Measurements from ENCODE around the gene DNAJC5G. TPM values are rescaled to one million over a fixed set of nuclear protein-coding genes. Genes with fewer than 3 reads are reported as not detected.
A peak's percentile ranks its signal among the peaks of the same experiment; 100 is the strongest.

Gene DNAJC5G
- total and polyA plus RNA-seq, 2 donors (not counting 3 experiments of a cell fraction or from before 2014, with no cell fraction given) = 0.77 to 1.4 TPM

GRCh38 chr2:27320958-27321543 is 45.8 kb downstream of the DNAJC5G start:
- H3K27me3 ChIP-seq (ENCODE audit: control insufficient read depth in 2 of 2, insufficient read depth in 2 of 2, low read length in 2 of 2) = no peaks in the 10 kb centered on the region
- H3K27ac ChIP-seq (ENCODE audit: insufficient read depth, low read depth, low read length) = peak overlapping the region; percentile 47
- peaks cover 26% of the 10 kb centered on the region for H3K4me1 ChIP-seq (ENCODE audit: control insufficient read depth, extremely low read depth, insufficient read depth, low read length)
- BruUV-seq (replicated peaks) = no TSS peak
- H3K9me3 ChIP-seq (replicated peaks; ENCODE audit: control insufficient read depth, insufficient read depth, low read length) = no peaks in the 10 kb centered on the region
- TF ChIP-seq MYC (IDR thresholded peaks at IDR 0.05; ENCODE audit: low read depth, low read length) = no peak
- TF ChIP-seq GATA2 (IDR thresholded peaks at IDR 0.05; ENCODE audit: insufficient read depth, insufficient read length, low read depth, low read length) = no peak
- peak; percentile 97 for TF ChIP-seq JUN (IDR thresholded peaks at IDR 0.05; ENCODE audit: borderline replicate concordance, insufficient read depth, insufficient read length, low read depth)
- peak; percentile 98 for TF ChIP-seq FOS (IDR thresholded peaks at IDR 0.05; ENCODE audit: borderline replicate concordance, insufficient read depth, low read length)
- TF ChIP-seq POLR2A (IDR thresholded peaks at IDR 0.05; ENCODE audit: low read depth, low read length) = no peak
- TF ChIP-seq MAX (IDR thresholded peaks at IDR 0.05; ENCODE audit: insufficient read depth, insufficient read length) = no peak
- no peak for TF ChIP-seq EZH2 (IDR thresholded peaks at IDR 0.05; ENCODE audit: borderline replicate concordance, low read depth, low read length, severe bottlenecking)
- peak; percentile 49 to 57 for TF ChIP-seq CTCF (IDR thresholded peaks at IDR 0.05; ENCODE audit: extremely low read depth in 1 of 2, insufficient read depth in 1 of 2, low read depth in 1 of 2, low read length in 2 of 2)
- TF ChIP-seq POLR2AphosphoS5 (IDR thresholded peaks at IDR 0.05; ENCODE audit: insufficient read depth, low read depth, low read length) = peak; percentile 64
- H3K79me2 ChIP-seq (ENCODE audit: control insufficient read depth, insufficient read depth, low read length) = peaks cover 8% of the 10 kb centered on the region
- FAIRE-seq (peak; percentile 76), DNase-seq (ENCODE audit: low read depth, low spot score) (peak; percentile 91)
- ChIA-PET POLR2A (no interaction called here), CTCF (interaction anchor here (0.8 to 1.3 kb wide), 6 partner anchors 9 to 362 kb away, joined by 3 to 7 read pairs (median 4); no protein-coding TSS in a partner anchor)
- H4K20me1 ChIP-seq (replicated peaks; ENCODE audit: control insufficient read depth, extremely low read depth, insufficient read depth, low read length) = no peaks in the 10 kb centered on the region
- dilution Hi-C loops (cut with MboI; ENCODE audit: extremely low pct_ligation_motif_present, low sequenced_read_pairs) (no loop called here), intact Hi-C loops (cut with micrococcal nuclease) (no loop called here)
- H3K9me1 ChIP-seq (replicated peaks; ENCODE audit: control insufficient read depth, extremely low read depth, insufficient read depth, low read length) = no peaks in the 10 kb centered on the region
- H2AFZ ChIP-seq (ENCODE audit: low read depth, low read length) = no peak overlapping the region
- peaks cover 0 to 3% of the 10 kb centered on the region in 2 experiments for H3K36me3 ChIP-seq (ENCODE audit: control insufficient read depth in 2 of 2, extremely low read depth in 1 of 2, insufficient read depth in 2 of 2, low read length in 2 of 2)
- H3K4me2 ChIP-seq (ENCODE audit: insufficient read depth, low read length) = peak overlapping the region; percentile 96
- no peak overlapping the region for H3K9ac ChIP-seq (replicated peaks; ENCODE audit: extremely low read depth, insufficient read depth, low read length)
- no peak overlapping the region for H3K4me3 ChIP-seq (replicated peaks in 1 of 3; ENCODE audit: insufficient read depth in 1 of 3, low read depth in 1 of 3, low read length in 3 of 3)

Data from endothelial cell of umbilical vein (primary cell).